HL-60 (cell line): Measurements from ENCODE around the gene PSME3. TPM values are rescaled to one million over a fixed set of nuclear protein-coding genes. Genes with fewer than 3 reads are reported as not detected.

Source experiments
- DNase-seq, 2 experiments: peaks; one replicate each; pipeline ENCODE4 v3.0.0-alpha.2; 2010 to 2020; ENCODE audit warnings: low read depth in 1 of 2, low spot score in 1 of 2
- H3K27ac ChIP-seq: fragments of 250-450 bp; sonication (Bioruptor Pico); replicated peaks from 2 replicates; pipeline ENCODE4 v1.5.1; 2020; ENCODE audit warnings: mild to moderate bottlenecking, moderate library complexity
- H3K27me3 ChIP-seq: fragments of 250-450 bp; sonication (Bioruptor Pico); 2 replicates; pipeline ENCODE4 v1.5.1; 2021; ENCODE audit warnings: mild to moderate bottlenecking, moderate library complexity; ENCODE audit not compliant: insufficient read depth, poor library complexity, severe bottlenecking
- H3K4me3 ChIP-seq: replicated peaks from 2 replicates; pipeline ENCODE4 v1.5.1; 2011; ENCODE audit warnings: mild to moderate bottlenecking, control low read depth, low read length; ENCODE audit not compliant: insufficient read depth
- CTCF ChIP-seq: IDR thresholded peaks from one replicate; pipeline ENCODE4 v1.5.1; 2011; ENCODE audit warnings: low read length, control low read depth, inconsistent platforms; ENCODE audit not compliant: insufficient read depth
- GABPA ChIP-seq: IDR thresholded peaks from 2 replicates; pipeline ENCODE4 v1.6.1; 2012; ENCODE audit warnings: low read depth
- POLR2AphosphoS5 ChIP-seq: IDR thresholded peaks from 2 replicates; pipeline ENCODE4 v1.6.1; 2012; ENCODE audit warnings: low read depth
- REST ChIP-seq: IDR thresholded peaks from 2 replicates; pipeline ENCODE4 v1.6.1; 2012; ENCODE audit warnings: low read depth; ENCODE audit not compliant: insufficient replicate concordance
- SPI1 ChIP-seq: IDR thresholded peaks from 2 replicates; pipeline ENCODE4 v1.6.1; 2012; ENCODE audit warnings: low read depth, mild to moderate bottlenecking, borderline replicate concordance
- microRNA-seq: library from miRNA; unstranded; fragments of <30 nt; microRNA quantifications from one replicate; pipeline ENCODE4, GENCODE V29; 2018

PSME3 gene

GRCh38 chr17:42891539-42892152 lies 58.4 kb downstream of the PSME3 start:
- Histone ChIP-seq H3K27ac (no peak overlapping the region), H3K4me3 (no peak overlapping the region), H3K27me3 (no peaks in the 10 kb centered on the region)
- no peak for DNase-seq
- TF ChIP-seq REST = no peak
- TF ChIP-seq GABPA = no peak
- no peak for TF ChIP-seq CTCF
- no peak for TF ChIP-seq SPI1
- TF ChIP-seq POLR2AphosphoS5 = no peak

GRCh38 chr17:42893359-42893758 lies 60.2 kb downstream of the PSME3 start:
- DNase-seq = peak in 1 of 2 experiments; percentile 40
- no peaks in the 10 kb centered on the region for H3K27me3 ChIP-seq

More at GRCh38 chr17:42893359-42893758, 60.2 kb downstream of the PSME3 start:
- Histone ChIP-seq H3K4me3 (no peak overlapping the region), H3K27ac (peak overlapping the region; percentile 56)
- TF ChIP-seq REST (peak; percentile 15), CTCF (no peak), GABPA (no peak), POLR2AphosphoS5 (no peak)

Small RNAs within 50 kb of the gene (microRNA-seq; reads per million reads assigned to microRNA genes)
- gene MIR6781 = not detected
